KMS-11 (cell line): Measurements from ENCODE around the gene G6PD.

Experiments
- H2AFZ ChIP-seq: fragments of 200-600 bp; sonication (generic); 2 replicates; pipeline ENCODE4 v1.6.1; 2016; ENCODE audit warnings: antibody characterized with exemption, mixed run types, low read depth
- H3K27ac ChIP-seq: fragments of 200-600 bp; sonication (generic); 2 replicates; pipeline ENCODE4 v1.6.1; 2016; ENCODE audit warnings: mild to moderate bottlenecking, mixed run types
- H3K27me3 ChIP-seq: fragments of 200-600 bp; sonication (generic); 2 replicates; pipeline ENCODE4 v1.6.1; 2017; ENCODE audit warnings: mild to moderate bottlenecking, low read depth, mixed run types, moderate library complexity; ENCODE audit not compliant: insufficient read depth
- H3K36me3 ChIP-seq: fragments of 200-600 bp; sonication (generic); 2 replicates; pipeline ENCODE4 v1.6.1; 2017; ENCODE audit warnings: mild to moderate bottlenecking, mixed run types; ENCODE audit not compliant: insufficient read depth
- H3K4me1 ChIP-seq: fragments of 200-600 bp; sonication (generic); 2 replicates; pipeline ENCODE4 v1.6.1; 2016; ENCODE audit warnings: mild to moderate bottlenecking, low read depth, mixed run types; ENCODE audit not compliant: poor library complexity, severe bottlenecking
- H3K4me2 ChIP-seq: fragments of 200-600 bp; sonication (generic); 2 replicates; pipeline ENCODE4 v1.7.0; 2016; ENCODE audit warnings: mild to moderate bottlenecking, mixed run types
- H3K4me3 ChIP-seq: fragments of 200-600 bp; sonication (generic); IDR thresholded peaks from 2 replicates; pipeline ENCODE4 v1.6.1; 2017; ENCODE audit warnings: low read depth, low read length, mixed read lengths; ENCODE audit not compliant: insufficient read depth
- H3K79me2 ChIP-seq: fragments of 200-600 bp; sonication (generic); 2 replicates; pipeline ENCODE4 v1.6.1; 2016; ENCODE audit warnings: low read depth, mixed run types; ENCODE audit not compliant: insufficient read depth
- H3K9ac ChIP-seq: fragments of 200-600 bp; sonication (generic); 2 replicates; pipeline ENCODE4 v1.6.1; 2016; ENCODE audit warnings: mild to moderate bottlenecking, mixed run types
- H4K20me1 ChIP-seq: fragments of 200-600 bp; sonication (generic); 2 replicates; pipeline ENCODE4 v1.6.1; 2016; ENCODE audit warnings: mild to moderate bottlenecking, mixed run types; ENCODE audit not compliant: insufficient read depth
- TF ChIP-seq, protein P1 (sequence below): fragments of 200-600 bp; sonication (generic); conservative IDR thresholded peaks from 2 replicates; pipeline ENCODE4 v1.6.1; 2017; ENCODE audit warnings: low read depth, mild to moderate bottlenecking, antibody characterized with exemption, low read length, moderate library complexity, mixed read lengths

G6PD gene

DNA sequence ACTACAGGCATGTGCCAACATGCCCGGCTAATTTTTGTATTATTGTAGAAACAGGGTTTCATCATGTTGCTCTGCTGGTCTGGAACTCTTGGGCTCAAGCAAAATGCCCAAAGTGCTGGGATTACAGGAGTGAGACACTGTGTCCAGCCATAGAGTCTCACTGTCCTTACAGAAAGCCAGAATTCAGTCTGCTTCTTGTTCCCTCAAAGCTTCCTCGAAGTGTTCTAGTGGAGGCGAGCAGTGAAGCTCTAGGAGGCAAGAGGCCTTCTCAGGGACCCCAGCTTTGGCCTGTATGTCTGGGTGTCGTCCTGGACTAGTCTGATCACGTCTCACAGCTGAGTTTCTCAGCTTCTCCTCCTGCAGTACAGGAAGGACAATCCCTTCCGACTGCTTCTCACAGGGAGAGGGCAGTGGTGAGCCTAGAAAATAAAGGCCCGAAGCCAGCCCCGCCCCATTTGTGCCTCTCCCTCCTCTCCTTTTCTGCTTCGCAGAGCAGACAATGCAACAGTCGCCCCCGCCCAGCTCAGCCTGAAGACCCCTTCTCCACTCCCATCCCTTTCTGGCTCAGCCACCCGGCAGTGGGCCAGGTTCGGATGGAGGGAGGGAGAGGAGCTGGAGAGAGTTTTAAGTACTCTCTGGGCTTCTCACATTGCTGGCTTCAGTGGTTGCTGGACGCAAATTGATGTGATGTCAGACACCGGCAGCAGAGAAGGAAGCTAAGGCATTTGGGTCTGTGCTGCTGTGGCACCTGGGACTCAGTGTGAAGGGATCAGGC, 19.6 kb downstream of the G6PD start:
- H3K4me3 ChIP-seq: no peak overlapping the region
- H3K9ac ChIP-seq: no peak overlapping the region

GRCh38 chrX:154525606-154526490, 20.8 kb downstream of the G6PD start:
- Histone ChIP-seq H3K27me3 (no peaks in the 10 kb centered on the region), H3K27ac (no peak overlapping the region), H3K4me1 (peaks cover 11% of the 10 kb centered on the region), H3K36me3 (no peaks in the 10 kb centered on the region), H3K79me2 (no peaks in the 10 kb centered on the region), H3K4me2 (no peak overlapping the region), H4K20me1 (no peaks in the 10 kb centered on the region), H3K9ac (no peak overlapping the region), H2AFZ (no peak overlapping the region), H3K4me3 (no peak overlapping the region)
- TF ChIP-seq, protein P1, sequence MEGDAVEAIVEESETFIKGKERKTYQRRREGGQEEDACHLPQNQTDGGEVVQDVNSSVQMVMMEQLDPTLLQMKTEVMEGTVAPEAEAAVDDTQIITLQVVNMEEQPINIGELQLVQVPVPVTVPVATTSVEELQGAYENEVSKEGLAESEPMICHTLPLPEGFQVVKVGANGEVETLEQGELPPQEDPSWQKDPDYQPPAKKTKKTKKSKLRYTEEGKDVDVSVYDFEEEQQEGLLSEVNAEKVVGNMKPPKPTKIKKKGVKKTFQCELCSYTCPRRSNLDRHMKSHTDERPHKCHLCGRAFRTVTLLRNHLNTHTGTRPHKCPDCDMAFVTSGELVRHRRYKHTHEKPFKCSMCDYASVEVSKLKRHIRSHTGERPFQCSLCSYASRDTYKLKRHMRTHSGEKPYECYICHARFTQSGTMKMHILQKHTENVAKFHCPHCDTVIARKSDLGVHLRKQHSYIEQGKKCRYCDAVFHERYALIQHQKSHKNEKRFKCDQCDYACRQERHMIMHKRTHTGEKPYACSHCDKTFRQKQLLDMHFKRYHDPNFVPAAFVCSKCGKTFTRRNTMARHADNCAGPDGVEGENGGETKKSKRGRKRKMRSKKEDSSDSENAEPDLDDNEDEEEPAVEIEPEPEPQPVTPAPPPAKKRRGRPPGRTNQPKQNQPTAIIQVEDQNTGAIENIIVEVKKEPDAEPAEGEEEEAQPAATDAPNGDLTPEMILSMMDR: no peak

More for the DNA sequence above, 19.6 kb downstream of the G6PD start:
- Histone ChIP-seq H3K4me2 (peak overlapping the region; percentile 76), H4K20me1 (no peaks in the 10 kb centered on the region), H3K4me1 (peaks cover 11% of the 10 kb centered on the region), H3K27ac (peak overlapping the region; percentile 32; the same call in 1 of the 2 replicates), H3K36me3 (no peaks in the 10 kb centered on the region), H3K79me2 (no peaks in the 10 kb centered on the region), H2AFZ (peak overlapping the region; percentile 56; the same call in 1 of the 2 replicates), H3K27me3 (no peaks in the 10 kb centered on the region)
- TF ChIP-seq, protein P1: peak; percentile 35; the same call in 1 of the 2 replicates

DNA sequence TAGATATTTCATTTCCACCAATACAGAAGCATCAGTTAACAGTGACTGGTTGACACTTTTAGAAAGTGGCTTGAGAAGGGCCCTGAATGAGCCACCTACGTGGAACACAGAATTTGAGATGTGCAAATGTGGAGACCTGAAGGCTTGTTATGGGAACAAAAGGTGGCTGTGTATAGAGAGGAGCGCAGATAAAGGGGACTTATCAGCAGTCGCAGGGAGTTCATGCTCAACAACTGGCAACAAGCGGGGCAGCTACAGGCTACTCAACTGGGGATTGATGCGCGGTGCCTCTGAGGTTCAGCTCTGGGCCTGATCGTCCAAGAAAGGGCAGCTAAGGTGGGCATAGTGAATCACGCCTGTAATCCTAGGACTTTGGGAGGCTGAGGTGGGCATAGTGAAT, 27.3 kb downstream of the G6PD start:
- H3K27me3 ChIP-seq: no peaks in the 10 kb centered on the region
- TF ChIP-seq, protein P1: no peak
- H3K27ac ChIP-seq: no peak overlapping the region
- no peaks in the 10 kb centered on the region for H3K36me3 ChIP-seq
- H4K20me1 ChIP-seq: no peaks in the 10 kb centered on the region
- no peaks in the 10 kb centered on the region for H3K79me2 ChIP-seq
- no peak overlapping the region for H3K9ac ChIP-seq
- no peak overlapping the region for H2AFZ ChIP-seq
- peaks cover 10% of the 10 kb centered on the region for H3K4me1 ChIP-seq
- H3K4me3 ChIP-seq: no peak overlapping the region
- no peak overlapping the region for H3K4me2 ChIP-seq

DNA sequence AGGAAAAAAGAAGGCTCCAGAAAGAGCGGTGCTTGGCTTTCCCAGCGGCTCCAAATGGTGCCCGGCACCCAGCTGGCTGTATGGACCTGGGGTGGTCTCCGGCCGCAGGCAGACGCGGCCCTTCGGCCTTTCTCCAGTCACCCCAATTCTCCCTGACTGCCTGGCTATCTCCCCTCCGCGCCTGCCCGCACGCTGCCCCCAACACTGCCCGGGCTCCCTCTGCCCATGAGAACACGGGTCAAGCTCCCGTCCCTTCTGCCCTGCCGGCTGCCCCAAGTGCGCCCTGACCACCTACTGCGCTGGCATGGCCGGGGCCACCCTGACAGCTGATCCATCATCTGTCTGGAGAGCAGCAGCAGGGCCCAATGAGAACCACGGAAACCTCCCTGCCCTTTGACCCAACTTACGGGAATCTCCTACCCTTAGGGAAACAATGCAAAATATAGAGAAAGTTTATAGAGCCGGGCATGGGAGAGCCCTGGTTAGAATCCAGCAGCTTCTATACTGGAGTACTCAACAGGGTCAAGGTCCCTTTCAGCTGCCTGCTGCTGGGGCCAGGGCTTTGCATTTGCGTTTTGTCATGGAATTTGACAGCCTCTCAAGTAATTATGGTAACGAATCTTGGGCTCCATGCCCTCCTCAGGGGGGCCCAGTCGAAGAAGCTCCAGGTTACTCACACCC, 29.4 kb downstream of the G6PD start:
- Histone ChIP-seq H3K4me2 (no peak overlapping the region; the same call in 1 of the 2 replicates), H3K9ac (no peak overlapping the region), H3K27ac (no peak overlapping the region), H4K20me1 (no peaks in the 10 kb centered on the region), H3K36me3 (no peaks in the 10 kb centered on the region), H3K27me3 (no peaks in the 10 kb centered on the region), H3K4me1 (peaks cover 10% of the 10 kb centered on the region), H3K79me2 (no peaks in the 10 kb centered on the region), H3K4me3 (no peak overlapping the region), H2AFZ (no peak overlapping the region; the same call in 1 of the 2 replicates)
- TF ChIP-seq, protein P1: no peak
